Cortex of kidney (tissue), 1 donor: Measurements from ENCODE around the gene PDX1.

Experiments
- DNase-seq: peaks from one replicate; lab custom pipeline; 2025; lab: John Stamatoyannopoulos, UW

Gene PDX1

GRCh38 chr13:27970382-27971235 lies 50.8 kb downstream of the PDX1 start:
- no peak for DNase-seq

- DNase-seq: no peak
These were observed 51.4 kb downstream of the PDX1 start for GRCh38 chr13:27971236-27971645.

GRCh38 chr13:27971776-27972477 lies 52.1 kb downstream of the PDX1 start:
- DNase-seq: no peak

GRCh38 chr13:27972478-27972820 lies 52.6 kb downstream of the PDX1 start:
- DNase-seq: no peak

- DNase-seq: no peak
These were observed 53.5 kb downstream of the PDX1 start for GRCh38 chr13:27973291-27973690.

GRCh38 chr13:27973961-27974662 lies 54.3 kb downstream of the PDX1 start:
- no peak for DNase-seq
